GM12878 (cell line): ENCODE measurements around the gene EYA2. TPM values are rescaled to one million over a fixed set of nuclear protein-coding genes. Genes with fewer than 3 reads are reported as not detected.
A peak's percentile ranks its signal among the peaks of the same experiment; 100 is the strongest.

Experiments
- BCL11A ChIP-seq: IDR thresholded peaks from 2 replicates; pipeline ENCODE4 v1.6.1; 2011; ENCODE audit warnings: low read depth, low read length
- DPF2 ChIP-seq: fragments of 450-650 bp; IDR thresholded peaks from 2 replicates; pipeline ENCODE4 v1.6.1; 2017; ENCODE audit warnings: mild to moderate bottlenecking
- GATAD2B ChIP-seq: fragments of 450-650 bp; conservative IDR thresholded peaks from 2 replicates; pipeline ENCODE4 v1.6.1; 2017; ENCODE audit warnings: low read depth, mild to moderate bottlenecking, moderate library complexity
- MTA2 ChIP-seq: fragments of 450-650 bp; IDR thresholded peaks from 2 replicates; pipeline ENCODE4 v1.6.1; 2016; ENCODE audit warnings: low read depth, mild to moderate bottlenecking, moderate library complexity
- NBN ChIP-seq: fragments of 450-650 bp; IDR thresholded peaks from 2 replicates; pipeline ENCODE4 v1.6.1; 2016
- SKIL ChIP-seq: fragments of 450-650 bp; IDR thresholded peaks from 2 replicates; pipeline ENCODE4 v1.6.1; 2017; ENCODE audit warnings: mild to moderate bottlenecking, low read depth, inconsistent platforms; ENCODE audit not compliant: poor library complexity, severe bottlenecking
- SMAD1 ChIP-seq: fragments of 450-650 bp; IDR thresholded peaks from 2 replicates; pipeline ENCODE4 v1.6.1; 2018; ENCODE audit warnings: mild to moderate bottlenecking, low read depth; ENCODE audit not compliant: partially characterized antibody
- SPI1 ChIP-seq: IDR thresholded peaks from 2 replicates; pipeline ENCODE4 v1.6.1; 2011; ENCODE audit warnings: low read depth, mild to moderate bottlenecking, low read length, moderate library complexity, borderline replicate concordance; ENCODE audit not compliant: insufficient read depth
- ZNF687 ChIP-seq: fragments of 450-650 bp; IDR thresholded peaks from 2 replicates; pipeline ENCODE4 v1.6.1; 2017; ENCODE audit warnings: mild to moderate bottlenecking, moderate library complexity
- polyA plus RNA-seq, 11 experiments: library from polyadenylated mRNA; depleted of rRNA in 4 of 11; unstranded in 6 of 11; stranded (reverse) in 5 of 11; fragments of >200 nt; fragmentation: Nextera tagmentation in 4 of 11; fragmentation: Illumina TruSeq in 1 of 11; extraction: Ambion mirVana in 4 of 11; extraction: Trizol in 1 of 11; gene quantifications; 1 replicate in 1 of 11; 2 replicates in 10 of 11; pipeline versions ENCODE4 v1.2.1 to v1.2.3, GENCODE V29; 2011 to 2016; ENCODE audit warnings: inconsistent platforms in 2 of 11, missing spikeins in 2 of 11, low read depth in 1 of 11
- total RNA-seq, 4 experiments: library from RNA; depleted of rRNA in 3 of 4; stranded (reverse); fragments of >200 nt in 3 of 4; fragmentation: Illumina TruSeq in 1 of 4; extraction: Trizol in 1 of 4; gene quantifications; 2 replicates each; pipeline versions ENCODE4 v1.2.1 to v1.2.3, GENCODE V29; 2013 to 2021

Gene EYA2
- total and polyA plus RNA-seq, 10 of the 15 experiments (the other 5 are each of a cell fraction or from before 2014, with no cell fraction given): 0.20 TPM; not detected in 9

- TF ChIP-seq SMAD1 (no peak), BCL11A (peak; percentile 69; the same call in 1 of the 2 replicates), SKIL (peak; percentile 25), GATAD2B (no peak), ZNF687 (peak; percentile 35; the same call in 1 of the 2 replicates), NBN (0 out of 2 replicates have a peak, but pooled peaks have one; percentile 43), DPF2 (peak; percentile 87), MTA2 (peak; percentile 94), SPI1 (peak; percentile 60; the same call in 1 of the 2 replicates)
Observed at GRCh38 chr20:46994341-46994740, 99.7 kb downstream of the EYA2 start (continued).
